K562 (cell line): ENCODE measurements around the gene C11orf98. TPM values are rescaled to one million over a fixed set of nuclear protein-coding genes. Genes with fewer than 3 reads are reported as not detected.

ENCODE experiments used
- ATF2 ChIP-seq: sonication (generic); formaldehyde crosslinking; IDR thresholded peaks from 2 replicates; pipeline ENCODE4 v1.8.1; 2022; ENCODE audit warnings: missing genetic modification reagents
- BRF1 ChIP-seq: IDR thresholded peaks from 3 replicates; pipeline ENCODE4 v1.6.1; 2011; ENCODE audit warnings: borderline replicate concordance, mild to moderate bottlenecking; ENCODE audit not compliant: insufficient read length; ENCODE audit errors: extremely low read depth
- CBFA2T2 ChIP-seq: fragments of 450-650 bp; conservative IDR thresholded peaks from 2 replicates; pipeline ENCODE4 v1.6.1; 2017; ENCODE audit warnings: mild to moderate bottlenecking
- CHD2 ChIP-seq: IDR thresholded peaks from 2 replicates; pipeline ENCODE4 v1.6.1; 2011; ENCODE audit warnings: low read depth, low read length
- ELF2 ChIP-seq: fragments of 250-450 bp; sonication (Bioruptor Pico); IDR thresholded peaks from 2 replicates; pipeline ENCODE4 v1.5.0; 2021; ENCODE audit warnings: mild to moderate bottlenecking
- ELK1 ChIP-seq: sonication (generic); formaldehyde crosslinking; IDR thresholded peaks from 2 replicates; pipeline ENCODE4 v1.8.1; 2022; ENCODE audit warnings: missing genetic modification reagents
- EP300 ChIP-seq: IDR thresholded peaks from 2 replicates; pipeline ENCODE4 v1.6.1; 2012; ENCODE audit warnings: low read length, improper control_type of control experiment
- FOXA1 ChIP-seq: fragments of 450-650 bp; IDR thresholded peaks from 2 replicates; pipeline ENCODE4 v1.6.1; 2016; ENCODE audit warnings: mild to moderate bottlenecking, borderline replicate concordance
- HDGF ChIP-seq: fragments of 450-650 bp; IDR thresholded peaks from 2 replicates; pipeline ENCODE4 v1.6.1; 2016
- HNRNPH1 ChIP-seq: fragments of 200-400 bp; formaldehyde crosslinking; optimal IDR thresholded peaks from 2 replicates; pipeline ENCODE3; 2017; ENCODE audit warnings: low read depth, mild to moderate bottlenecking, low read length, moderate library complexity
- HNRNPK ChIP-seq: fragments of 200-400 bp; formaldehyde crosslinking; IDR thresholded peaks from one replicate; pipeline ENCODE4 v1.6.1; 2018; ENCODE audit warnings: mild to moderate bottlenecking, low read depth, low read length; ENCODE audit not compliant: poor library complexity, severe bottlenecking
- MAX ChIP-seq: sonication (generic); formaldehyde crosslinking; IDR thresholded peaks from 2 replicates; pipeline ENCODE4 v1.9.0; 2022; ENCODE audit warnings: mild to moderate bottlenecking, missing genetic modification reagents
- NUFIP1 ChIP-seq: fragments of 450-650 bp; IDR thresholded peaks from 2 replicates; pipeline ENCODE4 v1.6.1; 2018; ENCODE audit not compliant: partially characterized antibody
- PCBP1 ChIP-seq: fragments of 200-400 bp; formaldehyde crosslinking; IDR thresholded peaks from 2 replicates; pipeline ENCODE4 v1.6.1; 2018; ENCODE audit warnings: mild to moderate bottlenecking, low read depth, low read length; ENCODE audit not compliant: poor library complexity, severe bottlenecking
- POLR2H ChIP-seq: IDR thresholded peaks from 2 replicates; pipeline ENCODE4 v1.6.1; 2016; ENCODE audit warnings: missing genetic modification characterization, low read depth, mild to moderate bottlenecking, control low read depth, missing compliant biosample characterization, moderate library complexity
- RB1 ChIP-seq: fragments of 450-650 bp; IDR thresholded peaks from 2 replicates; pipeline ENCODE4 v1.6.1; 2017; ENCODE audit warnings: low read depth, mild to moderate bottlenecking
- SMC3 ChIP-seq: conservative IDR thresholded peaks from 2 replicates; pipeline ENCODE4 v1.6.1; 2011; ENCODE audit warnings: low read depth, low read length, improper control_type of control experiment; ENCODE audit not compliant: insufficient read depth
- TCF3 ChIP-seq: sonication (generic); formaldehyde crosslinking; IDR thresholded peaks from 2 replicates; pipeline ENCODE4 v1.4.0; 2020; ENCODE audit warnings: mild to moderate bottlenecking, missing genetic modification reagents
- TEAD1 ChIP-seq, 2 experiments: fragments of 450-650 bp in 1 of 2; sonication (generic) in 1 of 2; formaldehyde crosslinking; IDR thresholded peaks; 2 replicates each; pipeline versions ENCODE4 v1.4.0 to v1.8.0; 2020 to 2022; ENCODE audit warnings: mild to moderate bottlenecking in 2 of 2, missing genetic modification reagents in 1 of 2
- THAP7 ChIP-seq: fragments of 250-450 bp; sonication (Bioruptor Pico); IDR thresholded peaks from 2 replicates; pipeline ENCODE4 v1.5.0; 2021
- ZNF12 ChIP-seq: sonication (generic); formaldehyde crosslinking; IDR thresholded peaks from 2 replicates; pipeline ENCODE4 v1.4.0; 2020; ENCODE audit warnings: mild to moderate bottlenecking, missing genetic modification reagents
- ZNF143 ChIP-seq: sonication (generic); formaldehyde crosslinking; IDR thresholded peaks from 2 replicates; pipeline ENCODE4 v1.9.0; 2022; ENCODE audit warnings: mild to moderate bottlenecking, missing genetic modification reagents
- ZNF175 ChIP-seq: fragments of 200-800 bp; sonication (Bioruptor generic); IDR thresholded peaks from 2 replicates; pipeline ENCODE4 v1.6.1; 2016; ENCODE audit warnings: low read depth, mild to moderate bottlenecking, missing genetic modification characterization, missing compliant biosample characterization
- ZNF184 ChIP-seq: sonication (generic); formaldehyde crosslinking; IDR thresholded peaks from 2 replicates; pipeline ENCODE4 v1.5.0; 2020; ENCODE audit warnings: missing genetic modification reagents
- ZNF239 ChIP-seq: fragments of 250-450 bp; sonication (Bioruptor Pico); IDR thresholded peaks from 2 replicates; pipeline ENCODE4 v1.4.0; 2020; ENCODE audit warnings: mild to moderate bottlenecking
- ZNF311 ChIP-seq: fragments of 250-450 bp; sonication (Bioruptor Pico); IDR thresholded peaks from 2 replicates; pipeline ENCODE4 v1.4.0; 2020; ENCODE audit warnings: mild to moderate bottlenecking, moderate library complexity
- ZNF445 ChIP-seq: fragments of 250-450 bp; sonication (Bioruptor Pico); IDR thresholded peaks from 2 replicates; pipeline ENCODE4 v1.4.0; 2020; ENCODE audit warnings: low read depth, mild to moderate bottlenecking, moderate library complexity
- polyA plus RNA-seq, 8 experiments: library from polyadenylated mRNA; depleted of rRNA in 4 of 8; stranded (reverse) in 5 of 8; unstranded in 3 of 8; fragments of >200 nt; fragmentation: Nextera tagmentation in 2 of 8; fragmentation: Illumina TruSeq in 1 of 8; extraction: Ambion mirVana in 2 of 8; extraction: Trizol in 1 of 8; gene quantifications; 2 replicates each; pipeline versions ENCODE4 v1.2.1 to v1.2.3, GENCODE V29; 2011 to 2014; ENCODE audit warnings: inconsistent platforms in 1 of 8, missing spikeins in 1 of 8
- total RNA-seq, 7 experiments: library from RNA; depleted of rRNA in 6 of 7; stranded (reverse); fragments of >200 nt in 6 of 7; fragmentation: Illumina TruSeq in 2 of 7; extraction: Trizol in 2 of 7; gene quantifications; 2 replicates each; pipeline versions ENCODE4 v1.2.1 to v1.2.3, GENCODE V29; 2011 to 2021; ENCODE audit warnings: low replicate concordance in 1 of 7

C11orf98 gene
- total and polyA plus RNA-seq, 9 of the 15 experiments (the other 6 are each of a cell fraction or from before 2014, with no cell fraction given): 103 to 352 (median 218) TPM

GRCh38 chr11:62665075-62665598, at the start of gene C11orf98, which contains the start of gene CSKMT (continued):
- TF ChIP-seq MAX (CRISPR knock-in tag) (no peak; the same call in 1 of the 2 replicates), BRF1 (no peak), NUFIP1 (no peak), ZNF239 (CRISPR knock-in tag) (no peak), ZNF311 (CRISPR knock-in tag) (no peak), ELF2 (CRISPR knock-in tag) (peak; percentile 72; the same call in 1 of the 2 replicates), FOXA1 (no peak), EP300 (no peak), ZNF175 (CRISPR knock-in tag) (no peak), HDGF (no peak), ELK1 (CRISPR knock-in tag) (no peak), ZNF143 (CRISPR knock-in tag) (no peak), CBFA2T2 (no peak), CHD2 (peak; percentile 56; the same call in 1 of the 2 replicates), HNRNPH1 (peak; percentile 76), ZNF12 (CRISPR knock-in tag) (0 out of 2 replicates have a peak, but pooled peaks have one; percentile 61), TEAD1 (CRISPR knock-in tag; IDR thresholded peaks at IDR 0.05) (peak in 1 of 2 experiments; percentile 70; a peak in 2 of 4 replicates), ATF2 (no peak), TCF3 (peak; percentile 27; the same call in 1 of the 2 replicates), POLR2H (peak; percentile 98), SMC3 (no peak), RB1 (peak; percentile 78; the same call in 1 of the 2 replicates), HNRNPK (no peak), THAP7 (CRISPR knock-in tag) (peak; percentile 92; the same call in 1 of the 2 replicates), PCBP1 (peak; percentile 91), ZNF445 (CRISPR knock-in tag) (peak; percentile 84), ZNF184 (CRISPR knock-in tag) (no peak)
